A549 treated with CORT108297 at 1 μM for 4 hours (cell line): ENCODE data around the gene RBM46. TPM values are rescaled to one million over a fixed set of nuclear protein-coding genes. Genes with fewer than 3 reads are reported as not detected.

Experiments
- total RNA-seq: library from RNA; stranded (reverse); fragments of 200-300 nt; extraction: Qiagen RNA extraction; gene quantifications from 5 replicates; pipeline ENCODE4 v1.2.3, GENCODE V29; 2022

Gene RBM46, protein sequence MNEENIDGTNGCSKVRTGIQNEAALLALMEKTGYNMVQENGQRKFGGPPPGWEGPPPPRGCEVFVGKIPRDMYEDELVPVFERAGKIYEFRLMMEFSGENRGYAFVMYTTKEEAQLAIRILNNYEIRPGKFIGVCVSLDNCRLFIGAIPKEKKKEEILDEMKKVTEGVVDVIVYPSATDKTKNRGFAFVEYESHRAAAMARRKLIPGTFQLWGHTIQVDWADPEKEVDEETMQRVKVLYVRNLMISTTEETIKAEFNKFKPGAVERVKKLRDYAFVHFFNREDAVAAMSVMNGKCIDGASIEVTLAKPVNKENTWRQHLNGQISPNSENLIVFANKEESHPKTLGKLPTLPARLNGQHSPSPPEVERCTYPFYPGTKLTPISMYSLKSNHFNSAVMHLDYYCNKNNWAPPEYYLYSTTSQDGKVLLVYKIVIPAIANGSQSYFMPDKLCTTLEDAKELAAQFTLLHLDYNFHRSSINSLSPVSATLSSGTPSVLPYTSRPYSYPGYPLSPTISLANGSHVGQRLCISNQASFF
- total RNA-seq: not detected in 5 replicates

DNA sequence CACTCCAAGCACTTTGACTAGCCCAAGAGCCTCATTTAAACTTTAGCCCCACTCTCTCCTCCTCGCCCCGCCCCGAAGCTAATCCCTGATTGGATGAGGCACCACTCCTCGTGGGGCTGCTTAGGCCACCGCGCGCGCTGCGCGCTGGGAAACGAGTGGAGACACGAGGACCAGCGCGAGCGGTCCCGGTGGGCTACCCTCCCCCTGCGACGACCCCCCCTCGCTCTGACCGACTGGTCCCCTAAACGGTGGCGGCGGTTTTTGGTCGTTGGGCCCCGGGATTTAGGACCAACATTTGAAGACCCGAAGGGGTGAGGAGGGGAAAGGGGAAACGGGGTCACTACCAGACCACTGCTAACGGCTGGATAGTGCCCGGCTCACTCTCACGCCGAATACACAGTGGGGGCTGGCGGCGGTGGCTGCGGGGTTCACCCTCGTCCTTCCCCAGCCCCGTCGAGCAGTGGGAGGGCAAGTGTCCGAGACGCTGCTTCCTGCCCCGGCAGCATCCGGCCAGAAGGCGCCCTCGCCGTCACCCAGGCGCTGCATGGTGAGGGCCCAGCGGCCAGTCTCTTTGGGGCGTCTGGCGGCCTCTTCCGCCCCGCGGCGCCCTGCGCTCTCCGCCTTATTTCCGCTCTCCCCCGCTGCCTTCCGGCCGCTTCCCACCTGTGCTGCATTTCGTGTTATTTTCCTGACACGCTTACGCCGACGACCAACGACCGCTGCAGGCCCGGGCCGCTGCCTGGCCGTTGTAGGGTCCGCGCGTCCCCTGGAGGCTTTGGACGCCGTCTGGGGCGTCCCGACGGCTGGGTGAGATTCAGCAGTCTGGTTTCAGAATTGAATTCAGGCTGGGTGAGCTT, at the start of gene RBM46:
Gene RBM46, plus strand, starts transcription at position 147 of the 857 bp plus-strand sequence. CDS start 15,481 bp downstream, outside the sequence.

DNA sequence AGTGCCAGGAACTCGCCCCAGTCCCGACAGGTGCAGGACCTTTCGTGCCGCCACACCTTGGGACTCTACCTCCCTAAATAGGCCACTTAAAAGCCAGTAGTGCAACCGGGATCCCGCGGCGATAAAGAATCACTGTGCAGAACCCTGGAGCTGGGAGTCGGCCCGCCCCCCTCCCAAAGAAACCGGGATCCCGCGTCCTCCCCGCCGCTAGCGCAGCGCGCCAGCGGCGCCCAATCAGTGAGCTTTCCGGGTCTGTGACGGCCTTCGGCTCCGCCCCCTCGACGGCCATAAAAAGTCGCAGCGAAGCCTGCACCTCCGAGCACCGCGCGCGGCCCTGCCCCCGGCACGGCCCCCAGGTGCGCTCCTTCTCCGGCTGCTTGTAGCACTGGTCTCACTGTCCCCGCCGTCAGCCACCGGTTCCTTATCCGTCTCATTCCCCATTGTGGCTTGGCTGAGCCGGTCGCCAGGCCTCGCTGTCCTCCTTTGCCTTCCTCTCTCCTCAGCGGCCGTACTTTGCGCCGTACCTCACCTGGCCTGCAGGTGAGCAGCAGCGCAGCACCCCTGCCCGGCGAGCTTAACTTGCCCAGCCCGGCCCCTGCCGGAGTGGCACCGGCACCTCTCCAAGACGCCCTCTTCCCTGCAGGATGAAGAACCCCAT, 37.3 kb upstream of the RBM46 start, which contains the start of gene LRAT:
Gene LRAT, plus strand, starts transcription at position 318 of the 658 bp plus-strand sequence. Its CDS starts 327 bp downstream, at position 645.

Other genes starting within 250 kb of the RBM46 start
- gene PLRG1, start 230.9 kb upstream of the RBM46 start, total RNA-seq: 55.6 to 60.1 TPM (median 58.3 TPM) in 5 replicates
- 11.4 to 17.7 TPM (median 12.9 TPM) in 5 replicates for gene FGB, start 218.3 kb upstream of the RBM46 start, total RNA-seq
- 8.5 to 12.2 TPM (median 9.7 TPM) in 5 replicates for gene FGA, start 190.5 kb upstream of the RBM46 start, total RNA-seq
- gene FGG, start 168.6 kb upstream of the RBM46 start, total RNA-seq: 4.4 to 7.2 TPM (median 4.8 TPM) in 5 replicates
- 0.05 to 0.30 TPM in 2 of 5 replicates, not detected in the others for gene LRAT, start 37.3 kb upstream of the RBM46 start, total RNA-seq